GM19467 (cell line): ENCODE data around the gene DAGLB.
"Not testable (repeated sequence)": the region's sequence is repeated elsewhere in the genome, so short reads cannot be mapped to it uniquely, and the experiment has no call there.

Experiments used
- ATAC-seq: cut with Tn5 transposase; IDR thresholded peaks from one replicate; pipeline ENCODE4 v1.9.1; 2021; ENCODE audit warnings: mild to moderate bottlenecking, moderate library complexity; ENCODE audit not compliant: unreplicated experiment

Gene DAGLB

GRCh38 chr7:6400243-6401105 lies 47.3 kb downstream of the DAGLB start:
- not testable (repeated sequence) for ATAC-seq

- ATAC-seq, result no peak
These were observed 48.4 kb downstream of the DAGLB start for GRCh38 chr7:6399351-6399750.

GRCh38 chr7:6398943-6399342 lies 48.8 kb downstream of the DAGLB start:
- no peak for ATAC-seq

- not testable (repeated sequence) for ATAC-seq
These were observed 49.8 kb downstream of the DAGLB start for GRCh38 chr7:6397759-6398495.

GRCh38 chr7:6395898-6396595 lies 51.7 kb downstream of the DAGLB start:
- no peak for ATAC-seq

GRCh38 chr7:6394114-6394513 lies 53.6 kb downstream of the DAGLB start:
- no peak for ATAC-seq

GRCh38 chr7:6393667-6394056 lies 54.1 kb downstream of the DAGLB start:
- no peak for ATAC-seq

GRCh38 chr7:6392712-6393666 lies 54.8 kb downstream of the DAGLB start:
- ATAC-seq, result no peak

GRCh38 chr7:6389728-6390127 lies 58.0 kb downstream of the DAGLB start:
- ATAC-seq, result no peak

GRCh38 chr7:6387734-6388294 lies 59.9 kb downstream of the DAGLB start:
- no peak for ATAC-seq

- ATAC-seq, result no peak
These were observed 61.0 kb downstream of the DAGLB start for GRCh38 chr7:6386779-6387178.

- ATAC-seq, result no peak
These were observed 61.7 kb downstream of the DAGLB start for GRCh38 chr7:6385909-6386560.

GRCh38 chr7:6385110-6385781 lies 62.5 kb downstream of the DAGLB start:
- no peak for ATAC-seq

GRCh38 chr7:6384327-6384726 lies 63.4 kb downstream of the DAGLB start:
- ATAC-seq, result no peak

GRCh38 chr7:6382817-6383216 lies 64.9 kb downstream of the DAGLB start:
- ATAC-seq, result no peak

- not testable (repeated sequence) for ATAC-seq
These were observed 65.9 kb downstream of the DAGLB start for GRCh38 chr7:6381846-6382245.

GRCh38 chr7:6380310-6381095 lies 67.3 kb downstream of the DAGLB start:
- no peak for ATAC-seq

- ATAC-seq, result no peak
These were observed 67.9 kb downstream of the DAGLB start for GRCh38 chr7:6379886-6380285.
